Measurements from ENCODE around the gene CXCL11. TPM values are rescaled to one million over a fixed set of nuclear protein-coding genes. Genes with fewer than 3 reads are reported as not detected.
"Not testable (repeated sequence)": the region's sequence is repeated elsewhere in the genome, so short reads cannot be mapped to it uniquely, and the experiment has no call there.

CXCL11 gene
- total RNA-seq, 1 experiment from 2014 or later = 0.36 TPM

DNA sequence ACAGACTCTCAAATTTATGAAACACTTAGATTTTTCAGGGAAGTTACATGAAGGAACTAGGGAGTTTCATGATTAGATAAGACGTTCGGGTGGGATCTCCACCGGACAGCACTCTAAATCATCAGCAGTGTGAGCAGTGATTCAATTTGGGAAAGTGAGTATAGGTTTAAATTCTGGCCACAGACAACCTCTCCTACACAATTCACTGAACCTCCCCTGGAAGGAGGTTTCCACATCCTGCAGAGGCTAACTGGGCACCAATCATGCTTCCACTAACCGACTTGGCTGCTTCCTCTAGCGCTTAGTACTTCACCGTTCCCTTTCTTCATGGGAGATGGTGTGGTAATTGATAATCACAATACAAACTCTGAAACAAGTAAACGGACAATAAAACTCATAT lies 34.2 kb downstream of the CXCL11 start:
- no peak for DNase-seq (ENCODE audit: low read depth)

DNA sequence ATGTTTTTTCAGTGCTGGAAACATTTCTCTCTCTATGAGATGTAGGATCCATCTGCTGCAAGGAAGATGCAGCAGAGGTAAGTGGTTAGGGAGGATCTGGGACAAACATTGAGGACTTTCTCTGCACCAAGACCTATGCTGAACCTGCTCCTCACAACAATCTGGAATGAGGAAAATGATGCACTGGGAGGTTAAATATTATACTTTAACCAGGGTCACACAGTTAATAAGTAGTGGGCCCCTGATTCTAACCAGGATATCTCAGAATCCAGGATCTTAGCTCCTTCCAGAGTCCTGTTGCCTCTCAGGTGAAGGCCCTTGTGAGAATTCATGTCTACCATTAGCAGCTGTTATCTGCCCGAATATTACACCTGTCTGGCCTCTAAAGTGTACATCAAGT lies 35.6 kb downstream of the CXCL11 start:
- DNase-seq (ENCODE audit: low read depth) = no peak

DNA sequence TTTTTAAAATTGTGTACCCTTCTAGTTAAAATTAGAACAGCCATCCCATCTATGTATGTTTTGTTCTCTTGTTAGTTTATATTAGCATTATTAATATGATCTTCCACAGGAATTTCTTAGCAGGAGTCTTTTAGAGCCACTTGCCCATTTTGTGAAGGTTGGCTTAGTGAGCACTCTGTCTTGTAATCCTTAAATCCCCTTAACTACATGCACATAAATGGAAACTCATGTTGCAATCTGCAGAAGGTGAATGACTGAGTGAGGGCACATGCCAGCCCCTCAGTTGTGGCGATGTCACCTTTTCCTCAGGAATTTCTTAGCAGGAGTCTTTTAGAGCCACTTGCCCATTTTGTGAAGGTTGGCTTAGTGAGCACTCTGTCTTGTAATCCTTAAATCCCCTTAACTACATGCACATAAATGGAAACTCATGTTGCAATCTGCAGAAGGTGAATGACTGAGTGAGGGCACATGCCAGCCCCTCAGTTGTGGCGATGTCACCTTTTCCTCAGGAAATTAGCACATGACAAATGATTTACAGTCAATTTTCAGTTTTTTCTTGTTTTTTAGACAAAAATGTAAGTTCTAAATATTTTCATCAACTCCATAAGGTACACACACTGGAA lies 37.2 kb downstream of the CXCL11 start:
- not testable (repeated sequence) for DNase-seq (ENCODE audit: low read depth)

DNA sequence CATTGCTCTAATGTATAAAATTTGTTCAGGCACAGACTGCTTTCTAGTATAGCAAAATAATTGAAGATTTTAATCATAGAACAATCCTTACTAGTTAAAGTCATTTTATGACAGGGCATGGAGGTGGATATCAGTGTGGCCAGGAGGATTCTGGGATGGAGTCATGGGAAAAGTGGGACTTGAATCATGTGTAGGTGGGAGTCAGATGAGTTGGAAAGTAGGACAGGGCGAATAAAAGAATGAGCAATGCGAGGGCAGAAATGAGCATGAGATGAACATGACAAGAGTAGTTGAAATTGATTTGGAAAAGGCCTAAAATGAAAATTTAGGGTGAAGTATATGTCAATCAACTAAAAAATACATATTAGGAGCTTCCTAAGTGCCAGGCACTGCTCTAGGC lies 37.9 kb downstream of the CXCL11 start:
- no peak for DNase-seq (ENCODE audit: low read depth)

DNA sequence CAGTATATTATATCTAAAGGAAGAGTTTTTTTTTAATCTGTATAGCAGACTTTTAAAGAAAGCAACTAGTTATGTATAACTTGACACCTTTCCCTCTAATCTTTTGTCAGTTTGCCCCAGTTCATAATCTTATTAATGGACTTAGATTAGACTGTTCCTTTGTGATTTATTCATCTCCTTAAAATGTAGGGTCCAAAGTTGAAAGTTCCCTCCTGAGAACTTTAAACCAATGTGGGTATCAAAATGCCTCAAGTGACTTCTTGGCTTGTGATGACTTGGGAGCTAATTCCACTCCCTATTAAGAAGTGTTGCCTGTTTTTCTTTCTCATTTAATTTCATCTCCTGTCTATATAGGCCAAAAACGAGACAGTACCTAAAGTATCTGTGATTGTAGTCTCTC lies 38.8 kb downstream of the CXCL11 start:
- DNase-seq (ENCODE audit: low read depth) = no peak

DNA sequence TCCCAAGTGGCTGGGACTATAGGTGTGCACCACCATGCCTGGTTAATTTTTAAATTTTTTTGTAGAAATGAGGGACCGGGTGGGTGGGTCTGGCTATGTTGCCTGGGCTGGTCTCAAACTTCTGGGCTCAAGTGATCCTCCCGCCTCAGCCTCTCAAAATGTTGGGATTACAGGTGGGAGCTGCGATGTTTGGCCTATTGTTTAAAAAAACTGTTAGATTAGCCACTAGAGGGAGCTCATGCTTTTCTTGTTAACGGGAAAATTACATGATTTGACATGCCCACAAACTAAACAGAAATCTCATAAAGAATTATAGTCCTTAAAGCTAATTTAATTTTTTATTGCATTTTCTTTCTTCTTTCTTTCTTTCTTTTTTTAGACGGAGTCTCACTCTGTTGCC lies 40.1 kb downstream of the CXCL11 start:
- peak; percentile 46 for DNase-seq (ENCODE audit: low read depth)

DNA sequence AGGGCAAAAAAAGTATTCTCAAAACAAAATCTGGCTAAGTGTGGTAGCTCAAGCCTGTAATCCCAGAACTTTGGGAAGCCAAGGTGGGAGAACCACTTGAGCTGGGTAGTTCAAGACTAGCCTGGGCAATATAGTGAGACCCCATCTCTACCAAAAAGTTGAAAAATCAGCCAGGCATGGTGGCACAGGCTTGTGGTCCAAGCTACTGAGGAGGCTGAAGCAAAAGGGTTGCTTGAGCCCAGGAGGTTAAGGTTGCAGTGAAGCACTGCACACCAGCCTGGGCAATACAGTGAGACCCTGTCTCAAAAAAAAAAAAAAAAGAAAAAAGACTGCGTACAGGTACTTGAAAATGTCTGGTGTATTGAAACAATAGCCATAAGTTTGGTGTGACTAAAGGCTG lies 43.4 kb downstream of the CXCL11 start:
- no peak for DNase-seq (ENCODE audit: low read depth)

DNA sequence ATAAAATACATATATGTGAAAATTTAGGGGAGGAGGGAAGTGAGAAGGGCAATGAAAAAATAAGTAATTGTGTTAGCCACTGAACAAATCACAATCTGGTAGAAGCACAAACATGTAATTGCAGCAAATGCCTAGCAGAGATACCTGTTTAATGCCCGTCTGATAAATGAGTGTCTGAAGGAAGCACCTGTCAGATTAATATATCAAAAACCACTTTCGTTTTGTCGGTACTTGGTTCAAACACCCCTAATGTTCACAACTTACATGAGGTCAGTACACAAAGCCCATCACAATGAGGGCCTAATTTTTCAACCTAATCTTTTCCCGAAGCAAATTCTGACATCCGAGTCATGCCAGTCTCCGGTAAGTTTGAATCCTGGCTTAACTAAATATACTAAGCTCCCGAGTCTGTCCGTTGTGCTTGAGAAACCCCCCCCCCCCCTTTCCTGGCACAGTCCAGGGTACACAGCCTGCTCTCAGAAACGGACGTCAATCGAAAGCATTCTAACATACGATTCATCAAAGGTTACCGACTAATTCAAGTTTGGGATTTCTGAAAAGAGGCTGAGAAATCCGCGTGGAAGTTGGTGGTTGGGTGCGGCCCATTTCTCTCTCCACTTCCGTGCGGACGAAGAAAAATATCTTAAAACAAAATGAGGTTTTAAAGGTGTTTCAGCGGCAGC lies 45.9 kb downstream of the CXCL11 start:
- DNase-seq (ENCODE audit: low read depth) = no peak

DNA sequence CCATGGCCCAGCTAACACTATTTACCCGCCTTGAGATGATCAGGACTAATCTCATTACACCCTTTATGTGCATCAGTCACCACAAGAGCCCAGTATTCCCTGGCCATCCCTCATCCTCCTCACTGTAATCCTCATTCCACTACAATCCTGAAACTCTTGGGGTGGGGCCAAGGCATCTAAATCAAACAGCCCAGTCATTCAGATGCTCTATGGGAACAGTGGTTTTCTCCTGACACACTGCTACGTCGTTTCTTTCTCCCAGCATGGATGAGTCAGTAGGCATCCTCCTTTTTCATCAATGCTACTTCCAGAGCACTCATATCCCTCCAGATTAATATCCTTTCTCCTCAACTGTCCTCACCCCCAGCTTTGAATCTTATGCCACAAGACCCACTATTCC lies 50.8 kb downstream of the CXCL11 start:
- DNase-seq (ENCODE audit: low read depth) = peak; percentile 66

Other genes starting within 250 kb of the CXCL11 start
- gene PPEF2, start 133.6 kb downstream of the CXCL11 start, total RNA-seq (2014; rRNA removed; shearing (Covaris generic)) = not detected in 2 replicates
- 34.6 and 42.4 TPM in 2 replicates for gene NAAA, start 95.1 kb downstream of the CXCL11 start, total RNA-seq (2014; rRNA removed; shearing (Covaris generic))
- gene SDAD1, start 45.1 kb downstream of the CXCL11 start, total RNA-seq (2014; rRNA removed; shearing (Covaris generic)) = 21.6 and 30.5 TPM in 2 replicates
- gene CXCL9, start 28.6 kb downstream of the CXCL11 start, total RNA-seq (2014; rRNA removed; shearing (Covaris generic)) = not detected in 2 replicates
- 0.12 and 0.78 TPM in 2 replicates for gene CXCL10, start 12.6 kb downstream of the CXCL11 start, total RNA-seq (2014; rRNA removed; shearing (Covaris generic))
- gene ART3, start 38.6 kb upstream of the CXCL11 start, total RNA-seq (2014; rRNA removed; shearing (Covaris generic)) = 0.24 TPM in 1 of 2 replicates, not detected in the other
- 57.5 and 71.5 TPM in 2 replicates for gene NUP54, start 112.3 kb upstream of the CXCL11 start, total RNA-seq (2014; rRNA removed; shearing (Covaris generic))
- 151 and 165 TPM in 2 replicates for gene SCARB2, start 177.8 kb upstream of the CXCL11 start, total RNA-seq (2014; rRNA removed; shearing (Covaris generic))
- 0.20 and 1.4 TPM in 2 replicates for gene FAM47E, start 215.7 kb upstream of the CXCL11 start, total RNA-seq (2014; rRNA removed; shearing (Covaris generic))

All from RPMI7951 (cell line).